ENCODE results near the gene EME1.

DNA sequence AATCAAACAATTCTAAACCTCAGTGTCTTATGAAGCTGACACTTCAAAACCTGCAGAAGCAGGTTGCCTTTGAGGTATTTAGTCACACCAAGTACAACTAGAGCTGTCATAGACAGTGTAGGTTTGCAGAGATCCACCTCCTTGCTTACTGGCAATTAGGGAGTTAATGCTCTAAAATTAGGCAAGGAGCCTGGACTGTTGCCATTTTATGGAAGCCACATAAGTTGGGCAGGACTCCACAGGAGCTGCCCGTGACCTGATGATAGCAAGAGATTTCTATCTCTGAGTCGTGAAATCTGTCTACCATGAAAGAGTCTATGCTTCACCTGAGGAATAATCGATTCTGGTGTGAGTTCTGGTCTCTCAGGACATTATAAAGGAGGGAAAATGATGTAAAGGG, 8.9 kb downstream of the EME1 start:
- TF ChIP-seq, protein P1, sequence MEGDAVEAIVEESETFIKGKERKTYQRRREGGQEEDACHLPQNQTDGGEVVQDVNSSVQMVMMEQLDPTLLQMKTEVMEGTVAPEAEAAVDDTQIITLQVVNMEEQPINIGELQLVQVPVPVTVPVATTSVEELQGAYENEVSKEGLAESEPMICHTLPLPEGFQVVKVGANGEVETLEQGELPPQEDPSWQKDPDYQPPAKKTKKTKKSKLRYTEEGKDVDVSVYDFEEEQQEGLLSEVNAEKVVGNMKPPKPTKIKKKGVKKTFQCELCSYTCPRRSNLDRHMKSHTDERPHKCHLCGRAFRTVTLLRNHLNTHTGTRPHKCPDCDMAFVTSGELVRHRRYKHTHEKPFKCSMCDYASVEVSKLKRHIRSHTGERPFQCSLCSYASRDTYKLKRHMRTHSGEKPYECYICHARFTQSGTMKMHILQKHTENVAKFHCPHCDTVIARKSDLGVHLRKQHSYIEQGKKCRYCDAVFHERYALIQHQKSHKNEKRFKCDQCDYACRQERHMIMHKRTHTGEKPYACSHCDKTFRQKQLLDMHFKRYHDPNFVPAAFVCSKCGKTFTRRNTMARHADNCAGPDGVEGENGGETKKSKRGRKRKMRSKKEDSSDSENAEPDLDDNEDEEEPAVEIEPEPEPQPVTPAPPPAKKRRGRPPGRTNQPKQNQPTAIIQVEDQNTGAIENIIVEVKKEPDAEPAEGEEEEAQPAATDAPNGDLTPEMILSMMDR (conservative IDR thresholded peaks at IDR 0.05; ENCODE audit: low read depth, low read length), result no peak
- TF ChIP-seq EZH2 (IDR thresholded peaks at IDR 0.05; ENCODE audit: low read length, unreplicated experiment), result no peak
